AG09309 (cell line): ENCODE measurements around the gene RPL19.
A peak's percentile ranks its signal among the peaks of the same experiment; 100 is the strongest.

Source experiments
- DNase-seq: peaks from one replicate; pipeline ENCODE4 v3.0.0-alpha.2; 2010; ENCODE audit warnings: low read depth
- H3K4me3 ChIP-seq: 2 replicates; pipeline ENCODE4 v1.5.1; 2011; ENCODE audit warnings: mild to moderate bottlenecking, low read depth, low read length, moderate library complexity; ENCODE audit not compliant: control insufficient read depth
- TF ChIP-seq, protein P1 (sequence below): IDR thresholded peaks from 2 replicates; pipeline ENCODE4 v1.5.1; 2011; ENCODE audit warnings: mild to moderate bottlenecking, low read depth, low read length, inconsistent platforms; ENCODE audit not compliant: insufficient read depth, control insufficient read depth; ENCODE audit errors: missing control alignments

Gene RPL19

DNA sequence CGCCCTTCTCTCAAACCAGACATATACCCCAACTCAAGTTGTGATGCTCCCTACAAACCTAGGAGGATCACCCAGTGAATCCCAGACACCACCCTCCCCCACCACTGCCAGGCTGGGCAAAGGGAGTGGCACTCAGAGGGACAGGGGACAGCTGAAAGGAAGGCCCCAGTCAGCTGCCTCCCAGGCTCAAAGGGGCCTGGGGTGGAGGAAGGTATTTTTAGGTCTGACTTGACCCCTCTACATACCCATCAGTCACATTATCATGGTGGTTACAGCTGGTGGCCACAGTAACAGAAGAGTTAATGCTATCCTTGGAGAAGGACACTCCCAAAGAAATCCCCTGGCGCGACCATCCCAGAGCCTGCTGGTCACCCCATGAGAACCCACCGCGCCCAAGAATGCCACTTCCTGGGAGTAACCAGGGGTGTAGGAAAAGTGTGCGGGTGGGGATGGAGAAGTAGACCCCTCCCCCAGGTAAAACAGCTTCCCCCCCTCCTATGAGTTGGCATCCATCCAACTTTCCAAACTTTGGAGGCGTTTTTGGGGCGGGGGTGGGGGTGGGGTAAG lies 3.8 kb upstream of the RPL19 start:
- TF ChIP-seq, protein P1, sequence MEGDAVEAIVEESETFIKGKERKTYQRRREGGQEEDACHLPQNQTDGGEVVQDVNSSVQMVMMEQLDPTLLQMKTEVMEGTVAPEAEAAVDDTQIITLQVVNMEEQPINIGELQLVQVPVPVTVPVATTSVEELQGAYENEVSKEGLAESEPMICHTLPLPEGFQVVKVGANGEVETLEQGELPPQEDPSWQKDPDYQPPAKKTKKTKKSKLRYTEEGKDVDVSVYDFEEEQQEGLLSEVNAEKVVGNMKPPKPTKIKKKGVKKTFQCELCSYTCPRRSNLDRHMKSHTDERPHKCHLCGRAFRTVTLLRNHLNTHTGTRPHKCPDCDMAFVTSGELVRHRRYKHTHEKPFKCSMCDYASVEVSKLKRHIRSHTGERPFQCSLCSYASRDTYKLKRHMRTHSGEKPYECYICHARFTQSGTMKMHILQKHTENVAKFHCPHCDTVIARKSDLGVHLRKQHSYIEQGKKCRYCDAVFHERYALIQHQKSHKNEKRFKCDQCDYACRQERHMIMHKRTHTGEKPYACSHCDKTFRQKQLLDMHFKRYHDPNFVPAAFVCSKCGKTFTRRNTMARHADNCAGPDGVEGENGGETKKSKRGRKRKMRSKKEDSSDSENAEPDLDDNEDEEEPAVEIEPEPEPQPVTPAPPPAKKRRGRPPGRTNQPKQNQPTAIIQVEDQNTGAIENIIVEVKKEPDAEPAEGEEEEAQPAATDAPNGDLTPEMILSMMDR, result no peak
- no peak for DNase-seq

DNA sequence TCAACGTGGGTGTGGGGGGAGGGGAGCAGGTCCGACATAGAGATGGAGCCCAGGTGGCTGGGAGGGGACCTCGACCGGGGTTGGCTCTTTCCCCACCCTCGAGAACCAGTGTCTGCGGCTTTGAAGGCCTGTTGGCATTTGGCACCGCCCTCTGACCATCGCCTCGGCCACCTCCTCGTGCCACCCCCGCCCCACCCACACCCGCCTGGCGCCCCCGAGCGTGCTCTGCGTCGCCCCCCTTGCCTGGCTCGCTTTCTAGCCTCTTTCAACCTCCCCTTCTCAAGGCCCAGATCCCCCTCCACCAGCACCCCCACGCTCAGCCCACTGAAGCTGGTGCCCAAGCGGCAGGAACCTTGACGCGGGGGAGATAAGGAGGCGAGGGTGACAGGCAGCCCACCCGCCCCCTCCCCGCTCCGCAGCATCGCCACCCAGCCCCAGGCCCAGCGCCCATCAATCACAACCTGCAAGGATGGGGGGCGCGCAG lies 3.2 kb upstream of the RPL19 start:
- peak overlapping the region; percentile 94 for H3K4me3 ChIP-seq
- TF ChIP-seq, protein P1, result no peak
- DNase-seq, result no peak

More for the DNA sequence above, 3.8 kb upstream of the RPL19 start:
- H3K4me3 ChIP-seq, result peak overlapping the region; percentile 94

DNA sequence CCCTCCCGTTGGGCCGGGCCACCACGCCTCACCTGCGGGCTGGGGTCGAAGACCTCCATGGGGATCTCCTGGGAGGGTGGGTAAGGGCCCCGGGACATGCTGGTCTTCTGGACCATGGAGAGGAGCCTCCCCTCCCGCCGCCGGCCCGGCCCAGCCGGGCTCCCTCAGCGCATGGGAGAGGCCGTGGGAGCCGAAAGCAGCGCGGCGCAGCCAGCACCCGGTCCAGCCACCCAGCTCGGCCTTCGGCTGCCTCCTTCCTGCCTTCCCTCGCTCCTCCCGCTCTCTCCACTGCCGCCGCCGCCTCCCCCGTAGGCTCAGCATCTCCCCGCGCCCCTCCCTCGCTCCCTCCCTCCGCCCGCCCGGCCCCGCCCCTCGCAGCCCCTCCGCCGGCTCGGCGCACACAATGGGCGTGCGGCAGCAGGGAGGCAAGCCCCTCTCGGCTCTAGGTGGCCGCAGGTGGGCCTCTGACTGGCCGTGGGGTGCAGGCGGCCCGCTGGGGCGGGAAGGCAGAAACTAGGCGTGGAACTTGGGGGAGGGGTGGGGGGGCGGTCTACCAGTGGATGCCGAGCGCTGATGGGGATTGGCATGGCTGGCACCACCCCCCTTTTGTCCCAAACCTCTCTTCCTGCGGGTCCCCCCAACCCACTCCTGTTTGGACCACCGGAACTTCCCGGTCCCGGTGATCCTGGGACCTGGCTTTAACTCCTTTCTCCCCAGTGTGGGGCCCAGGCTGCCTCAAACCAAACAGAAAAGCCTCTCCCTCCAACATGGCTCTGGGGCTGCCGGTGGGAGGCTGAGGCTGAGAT lies 2.5 kb upstream of the RPL19 start, which contains the start of gene CACNB1:
Gene CACNB1, minus strand, starts transcription at position 290 of the 806 bp plus-strand sequence. Its CDS starts 174 bp downstream, at position 116.
- DNase-seq, result no peak
- TF ChIP-seq, protein P1, result no peak
- H3K4me3 ChIP-seq, result peak within 1 kb of the TSS; percentile 94

DNA sequence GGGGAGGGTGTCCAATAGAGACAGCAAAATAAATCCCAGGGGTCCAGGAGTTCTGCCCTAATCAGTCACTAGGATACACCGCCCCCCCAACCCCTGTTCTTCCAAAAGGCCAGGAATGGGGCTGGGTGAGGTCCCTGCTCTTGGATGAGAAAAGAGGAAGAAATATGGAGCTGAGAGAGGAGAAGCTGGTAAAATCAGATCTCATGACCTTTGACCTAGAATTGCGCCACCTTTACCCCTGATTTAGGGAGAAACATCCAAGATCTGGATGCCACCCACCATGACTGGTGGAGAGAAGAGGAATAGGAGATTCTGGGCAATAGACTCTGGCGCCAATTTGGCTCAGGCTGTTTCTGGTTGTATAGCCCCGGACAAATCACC lies 1.9 kb upstream of the RPL19 start:
- DNase-seq, result no peak
- peak overlapping the region; percentile 94; the same call in 1 of the 2 replicates for H3K4me3 ChIP-seq
- TF ChIP-seq, protein P1, result no peak

DNA sequence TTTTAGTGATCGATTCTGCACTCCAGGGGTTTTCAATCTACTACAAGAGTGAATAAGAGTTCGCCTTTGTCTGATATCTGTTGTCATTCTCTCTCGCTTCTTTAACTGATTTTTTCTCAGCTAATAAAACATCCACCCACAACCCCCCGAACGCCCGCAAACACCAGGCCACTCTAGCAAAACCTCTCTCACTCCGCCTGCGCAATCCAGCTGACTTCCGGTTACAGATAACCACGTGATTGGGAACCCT lies 338 bp upstream of the RPL19 start:
- peak; percentile 80 for DNase-seq
- TF ChIP-seq, protein P1, result no peak
- peak overlapping the region; percentile 84 for H3K4me3 ChIP-seq

DNA sequence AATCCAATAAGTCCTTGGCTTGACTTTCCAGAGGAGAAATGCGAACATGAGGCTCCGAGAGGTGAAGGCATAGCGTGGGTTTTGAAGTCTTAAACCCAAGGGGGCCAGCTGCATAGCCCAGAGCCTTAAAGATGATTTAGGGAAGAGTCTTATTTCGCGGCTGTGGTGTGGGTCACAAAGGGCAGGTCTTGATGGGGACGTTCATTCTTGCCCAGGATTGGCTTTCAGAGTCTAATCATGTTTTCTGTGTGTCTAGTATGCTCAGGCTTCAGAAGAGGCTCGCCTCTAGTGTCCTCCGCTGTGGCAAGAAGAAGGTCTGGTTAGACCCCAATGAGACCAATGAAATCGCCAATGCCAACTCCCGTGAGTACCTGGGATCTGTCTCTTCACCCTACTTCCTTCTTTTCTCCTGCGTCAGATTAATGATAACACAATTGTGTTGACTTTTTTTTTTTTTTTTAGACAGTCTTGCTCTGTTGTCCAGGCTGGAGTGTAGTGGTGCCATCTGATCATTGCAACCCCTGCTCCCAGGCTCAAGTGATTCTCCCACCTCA lies 951 bp downstream of the RPL19 start:
- no peak for DNase-seq
- TF ChIP-seq, protein P1, result no peak

More for the DNA sequence above, 951 bp downstream of the RPL19 start:
- peak overlapping the region; percentile 84 for H3K4me3 ChIP-seq
